H9 (cell line): ENCODE data around the gene COTL1. TPM values are rescaled to one million over a fixed set of nuclear protein-coding genes. Genes with fewer than 3 reads are reported as not detected.

Experiments
- DNase-seq: peaks from one replicate; pipeline ENCODE4 v3.0.0-alpha.2; 2017
- H2AFZ ChIP-seq: one replicate; pipeline ENCODE4 v1.6.1; 2013; ENCODE audit warnings: mild to moderate bottlenecking, low read length, control low read depth, moderate library complexity
- H2AK5ac ChIP-seq: 2 replicates; pipeline ENCODE4 v1.6.1; 2013; ENCODE audit warnings: low read length, control low read depth, mixed read lengths; ENCODE audit not compliant: insufficient read length
- H2BK120ac ChIP-seq: one replicate; pipeline ENCODE4 v1.6.1; 2013; ENCODE audit warnings: low read depth, mild to moderate bottlenecking, low read length, control low read depth, inconsistent platforms; ENCODE audit not compliant: poor library complexity, severe bottlenecking
- H2BK12ac ChIP-seq: 2 replicates; pipeline ENCODE4 v1.6.1; 2013; ENCODE audit warnings: low read length, control low read depth, mixed read lengths, low read depth; ENCODE audit not compliant: insufficient read length
- H2BK15ac ChIP-seq: 2 replicates; pipeline ENCODE4 v1.6.1; 2013; ENCODE audit warnings: low read depth, low read length, control low read depth
- H2BK20ac ChIP-seq: one replicate; pipeline ENCODE4 v1.6.1; 2013; ENCODE audit warnings: low read depth, mild to moderate bottlenecking, low read length, control low read depth, inconsistent platforms; ENCODE audit not compliant: poor library complexity, severe bottlenecking
- H2BK5ac ChIP-seq: 2 replicates; pipeline ENCODE4 v1.6.1; 2013; ENCODE audit warnings: low read length, control low read depth, mixed read lengths; ENCODE audit not compliant: insufficient read length
- H3K14ac ChIP-seq: 2 replicates; pipeline ENCODE4 v1.6.1; 2013; ENCODE audit warnings: low read length, control low read depth; ENCODE audit not compliant: insufficient read depth
- H3K18ac ChIP-seq: 2 replicates; pipeline ENCODE4 v1.6.1; 2013; ENCODE audit warnings: low read depth, mild to moderate bottlenecking, mixed read lengths, low read length, control low read depth; ENCODE audit not compliant: insufficient read length
- H3K23ac ChIP-seq: 2 replicates; pipeline ENCODE4 v1.6.1; 2013; ENCODE audit warnings: low read length, control low read depth, mixed read lengths, low read depth; ENCODE audit not compliant: insufficient read length
- H3K23me2 ChIP-seq: 2 replicates; pipeline ENCODE4 v1.6.1; 2013; ENCODE audit warnings: low read depth, mild to moderate bottlenecking, mixed read lengths, low read length, control low read depth; ENCODE audit not compliant: insufficient read length, poor library complexity, severe bottlenecking
- H3K27ac ChIP-seq: 2 replicates; pipeline ENCODE4 v1.5.1; 2013; ENCODE audit warnings: low read length, control low read depth, mixed read lengths, low read depth; ENCODE audit not compliant: insufficient read length
- H3K27me3 ChIP-seq: 2 replicates; pipeline ENCODE4 v1.6.1; 2013; ENCODE audit warnings: low read length, control low read depth, inconsistent platforms; ENCODE audit not compliant: insufficient read depth
- H3K4ac ChIP-seq: 2 replicates; pipeline ENCODE4 v1.6.1; 2013; ENCODE audit warnings: low read depth, mild to moderate bottlenecking, control low read depth, inconsistent platforms, low read length, moderate library complexity
- H3K4me1 ChIP-seq: 2 replicates; pipeline ENCODE4 v1.6.1; 2013; ENCODE audit warnings: low read length, control low read depth, inconsistent platforms; ENCODE audit not compliant: insufficient read depth
- H3K4me2 ChIP-seq: 2 replicates; pipeline ENCODE4 v1.6.1; 2013; ENCODE audit warnings: low read length, control low read depth, mixed read lengths; ENCODE audit not compliant: insufficient read length, insufficient read depth
- H3K56ac ChIP-seq: 2 replicates; pipeline ENCODE4 v1.6.1; 2013; ENCODE audit warnings: low read depth, mild to moderate bottlenecking, mixed read lengths, low read length, control low read depth; ENCODE audit not compliant: insufficient read length
- H3K79me1 ChIP-seq: 2 replicates; pipeline ENCODE4 v1.6.1; 2013; ENCODE audit warnings: low read depth, mild to moderate bottlenecking, moderate library complexity, low read length, control low read depth, inconsistent platforms; ENCODE audit not compliant: insufficient read depth, poor library complexity, severe bottlenecking
- H3K79me2 ChIP-seq: 2 replicates; pipeline ENCODE4 v1.6.1; 2013; ENCODE audit warnings: low read length, control low read depth, inconsistent platforms; ENCODE audit not compliant: insufficient read depth
- H3K9ac ChIP-seq: 2 replicates; pipeline ENCODE4 v1.6.1; 2013; ENCODE audit warnings: low read length, control low read depth, mixed read lengths; ENCODE audit not compliant: insufficient read length; ENCODE audit errors: extremely low read depth
- H3K9me3 ChIP-seq: one replicate; pipeline ENCODE4 v1.6.1; 2013; ENCODE audit warnings: low read depth, low read length, inconsistent platforms; ENCODE audit not compliant: control insufficient read depth
- H3T11ph ChIP-seq: one replicate; pipeline ENCODE4 v1.6.1; 2013; ENCODE audit warnings: mild to moderate bottlenecking, low read length, control low read depth, inconsistent platforms
- H4K20me1 ChIP-seq: one replicate; pipeline ENCODE4 v1.6.1; 2013; ENCODE audit not compliant: control insufficient read depth, insufficient read length, insufficient read depth
- H4K5ac ChIP-seq: 2 replicates; pipeline ENCODE4 v1.6.1; 2013; ENCODE audit warnings: low read depth, mild to moderate bottlenecking, mixed read lengths, low read length, control low read depth; ENCODE audit not compliant: insufficient read length
- H4K8ac ChIP-seq: replicated peaks from 2 replicates; pipeline ENCODE4 v1.6.1; 2013; ENCODE audit warnings: low read length, control low read depth, mixed read lengths, low read depth; ENCODE audit not compliant: insufficient read length
- H4K91ac ChIP-seq: 2 replicates; pipeline ENCODE4 v1.6.1; 2013; ENCODE audit warnings: low read depth, mild to moderate bottlenecking, moderate library complexity, mixed read lengths, low read length, control low read depth; ENCODE audit not compliant: insufficient read length
- H3K27ac Mint-ChIP-seq, 3 experiments: 2 replicates in 2 of 3; 3 replicates in 1 of 3; pipeline ENCODE4 v1.8.0; 2020 to 2021; ENCODE audit warnings: mixed read lengths in 3 of 3, mild to moderate bottlenecking in 1 of 3, moderate library complexity in 1 of 3
- H3K27me3 Mint-ChIP-seq: 2 replicates; pipeline ENCODE4 v1.8.0; 2021; ENCODE audit warnings: low read depth, mild to moderate bottlenecking, moderate library complexity, mixed read lengths
- H3K36me3 Mint-ChIP-seq, 3 experiments: 2 replicates in 2 of 3; 3 replicates in 1 of 3; pipeline ENCODE4 v1.8.0; 2020 to 2021; ENCODE audit warnings: low read depth in 3 of 3, mixed read lengths in 3 of 3; ENCODE audit not compliant: insufficient read depth in 1 of 3
- H3K4me1 Mint-ChIP-seq, 2 experiments: 2 replicates each; pipeline ENCODE4 v1.8.0; 2020; ENCODE audit warnings: mixed read lengths in 2 of 2
- H3K4me3 Mint-ChIP-seq, 2 experiments: 2 replicates in 1 of 2; 3 replicates in 1 of 2; pipeline ENCODE4 v1.8.0; 2020 to 2021; ENCODE audit warnings: mild to moderate bottlenecking in 2 of 2, mixed read lengths in 2 of 2, moderate library complexity in 1 of 2
- H3K9me3 Mint-ChIP-seq, 2 experiments: 2 replicates in 1 of 2; 3 replicates in 1 of 2; pipeline ENCODE4 v1.8.0; 2020; ENCODE audit warnings: mild to moderate bottlenecking in 2 of 2, mixed read lengths in 2 of 2, moderate library complexity in 1 of 2
- CTCF ChIP-seq: fragments of 200-600 bp; sonication (generic); conservative IDR thresholded peaks from 3 replicates; pipeline ENCODE4 v1.8.0; 2021; ENCODE audit warnings: antibody characterized with exemption, mild to moderate bottlenecking
- WGBS: extraction: QIAGEN DNeasy Blood & Tissue Kit; methylation state at CpG from one replicate; pipeline ENCODE4 v1.1.7; 2013; ENCODE audit warnings: missing lambda C conversion rate, low lambda C conversion rate, mixed read lengths; ENCODE audit not compliant: insufficient read length; ENCODE audit errors: extremely low coverage; 5-methylcytosine and 5-hydroxymethylcytosine counted together
- total RNA-seq: library from RNA; stranded (reverse); gene quantifications from 2 replicates; pipeline ENCODE4 v1.2.1, GENCODE V29; 2021

Gene COTL1
- total RNA-seq, 1 experiment from 2014 or later = 81.4 TPM

- no CpG with 5 or more reads among the region's 22 CpGs for WGBS
- Histone ChIP-seq H3K79me2 (no peaks in the 10 kb centered on the region), H3K27me3 (no peaks in the 10 kb centered on the region), H3K79me1 (no peaks in the 10 kb centered on the region), H2BK5ac (no peak overlapping the region), H2BK12ac (no peak overlapping the region), H3K4me1 (no peaks in the 10 kb centered on the region), H2BK15ac (no peak overlapping the region), H3K18ac (no peak overlapping the region), H2AK5ac (no peak overlapping the region), H2BK120ac (no peak overlapping the region), H3K27ac (no peak overlapping the region), H2AFZ (no peak overlapping the region), H2BK20ac (no peak overlapping the region), H3K14ac (no peak overlapping the region), H3K4me2 (no peak overlapping the region), H3T11ph (no peak overlapping the region), H4K8ac (no peak overlapping the region), H3K4ac (no peak overlapping the region), H4K20me1 (no peaks in the 10 kb centered on the region), H3K23ac (no peak overlapping the region), H4K91ac (no peak overlapping the region), H3K9me3 (no peaks in the 10 kb centered on the region), H3K9ac (no peak overlapping the region), H3K23me2 (no peaks in the 10 kb centered on the region), H4K5ac (no peak overlapping the region), H3K56ac (no peak overlapping the region)
- peaks cover 17 to 57% (median 54%) of the 10 kb centered on the region in 3 experiments; a peak in 6 of 7 replicates for H3K36me3 Mint-ChIP-seq
- DNase-seq = no peak
- H3K9me3 Mint-ChIP-seq = no peaks in the 10 kb centered on the region
- H3K4me1 Mint-ChIP-seq = no peaks in the 10 kb centered on the region
- no peaks in the 10 kb centered on the region for H3K27me3 Mint-ChIP-seq
- TF ChIP-seq CTCF = no peak
- H3K4me3 Mint-ChIP-seq = no peak overlapping the region
- no peak overlapping the region for H3K27ac Mint-ChIP-seq
Observed at GRCh38 chr16:84656649-84657048, 38.8 kb upstream of the COTL1 start.
